CD1c-positive myeloid dendritic cell (primary cell): ENCODE results near the gene ADH6.
"Not testable (repeated sequence)": the region's sequence is repeated elsewhere in the genome, so short reads cannot be mapped to it uniquely, and the experiment has no call there.

Source experiments
- DNase-seq: peaks from one replicate; pipeline ENCODE4 v3.0.0-alpha.2; 2016; ENCODE audit errors: extremely low spot score

ADH6 gene

GRCh38 chr4:99219072-99219471, at the start of gene ADH6:
Gene ADH6, minus strand, starts transcription at chr4:99219246. Its CDS starts 94 bp downstream, at chr4:99219152.
- DNase-seq: no peak

GRCh38 chr4:99264927-99265326, 45.9 kb upstream of the ADH6 start:
- DNase-seq: no peak

GRCh38 chr4:99252746-99253145, 33.7 kb upstream of the ADH6 start:
- DNase-seq: no peak

- DNase-seq: no peak
Observed at GRCh38 chr4:99248714-99249113, 29.7 kb upstream of the ADH6 start.

- no peak for DNase-seq
Observed at GRCh38 chr4:99235955-99236354, 16.9 kb upstream of the ADH6 start.

GRCh38 chr4:99234331-99235010, 15.4 kb upstream of the ADH6 start:
- no peak for DNase-seq

GRCh38 chr4:99233397-99233796, 14.4 kb upstream of the ADH6 start:
- DNase-seq: not testable (repeated sequence)

GRCh38 chr4:99228706-99229105, 9.7 kb upstream of the ADH6 start:
- not testable (repeated sequence) for DNase-seq

GRCh38 chr4:99227646-99228045, 8.6 kb upstream of the ADH6 start:
- DNase-seq: not testable (repeated sequence)

GRCh38 chr4:99221980-99222379, 2.9 kb upstream of the ADH6 start:
- DNase-seq: no peak

- DNase-seq: no peak
Observed at GRCh38 chr4:99219479-99219878, 433 bp upstream of the ADH6 start.

- DNase-seq: no peak
Observed at GRCh38 chr4:99215521-99215920, 3.5 kb downstream of the ADH6 start.

- no peak for DNase-seq
Observed at GRCh38 chr4:99210789-99211188, 8.3 kb downstream of the ADH6 start.

- DNase-seq: no peak
Observed at GRCh38 chr4:99209671-99210070, 9.4 kb downstream of the ADH6 start.

- DNase-seq: no peak
Observed at GRCh38 chr4:99208719-99209075, 10.3 kb downstream of the ADH6 start.

GRCh38 chr4:99207911-99208718, 10.9 kb downstream of the ADH6 start:
- DNase-seq: no peak

GRCh38 chr4:99207069-99207743, 11.8 kb downstream of the ADH6 start:
- no peak for DNase-seq

- no peak for DNase-seq
Observed at GRCh38 chr4:99205153-99205979, 13.7 kb downstream of the ADH6 start.

GRCh38 chr4:99202536-99202935, 16.5 kb downstream of the ADH6 start:
- no peak for DNase-seq

GRCh38 chr4:99202094-99202493, 17.0 kb downstream of the ADH6 start:
- DNase-seq: no peak

GRCh38 chr4:99201690-99202089, 17.4 kb downstream of the ADH6 start:
- DNase-seq: no peak

GRCh38 chr4:99200138-99200537, 18.9 kb downstream of the ADH6 start:
- no peak for DNase-seq
